Adrenal gland (tissue), 12 donors: Measurements from ENCODE around the gene TBC1D3B. TPM values are rescaled to one million over a fixed set of nuclear protein-coding genes. Genes with fewer than 3 reads are reported as not detected.

Experiments used
- DNase-seq, 7 donors: peaks; one replicate each; pipeline ENCODE4 v3.0.0-alpha.2; 2019 to 2020
- H3K27ac ChIP-seq, 5 donors: fragments of 200-600 bp; sonication (generic) in 4 of 5; 1 replicate in 3 of 5; 2 replicates in 2 of 5; pipeline versions ENCODE4 v1.5.1 to v1.8.0; 2016 to 2020; ENCODE audit warnings: mild to moderate bottlenecking in 1 of 5
- H3K27me3 ChIP-seq: fragments of 200-600 bp; 2 replicates; pipeline ENCODE4 v1.8.0; 2021
- H3K36me3 ChIP-seq, 2 donors: fragments of 200-600 bp; replicated peaks in 1 of 2; 1 replicate in 1 of 2; 2 replicates in 1 of 2; pipeline versions ENCODE4 v1.5.1 to v1.8.0; 2018 to 2022
- H3K4me1 ChIP-seq, 2 donors: fragments of 200-600 bp; replicated peaks in 1 of 2; 1 replicate in 1 of 2; 2 replicates in 1 of 2; pipeline versions ENCODE4 v1.5.1 to v1.8.0; 2018 to 2021
- H3K4me3 ChIP-seq, 4 donors: fragments of 200-600 bp; sonication (generic) in 3 of 4; one replicate each; pipeline ENCODE4 v1.5.1; 2016 to 2018
- H3K9me3 ChIP-seq, 3 donors: fragments of 200-600 bp; sonication (generic) in 1 of 3; replicated peaks in 1 of 3; 1 replicate in 2 of 3; 2 replicates in 1 of 3; pipeline versions ENCODE4 v1.5.1 to v1.8.0; 2016 to 2021
- CTCF ChIP-seq, 6 experiments: fragments of 450-650 bp in 4 of 6; fragments of 200-600 bp in 2 of 6; sonication (generic) in 1 of 6; IDR thresholded peaks; 1 replicate in 5 of 6; 2 replicates in 1 of 6; pipeline versions ENCODE4 v1.5.1 to v1.8.0; 2016 to 2021; ENCODE audit warnings: antibody characterized with exemption in 6 of 6, mild to moderate bottlenecking in 2 of 6, moderate library complexity in 1 of 6
- POLR2A ChIP-seq, 2 donors: fragments of 450-650 bp; IDR thresholded peaks; one replicate each; pipeline ENCODE4 v1.6.1; 2017; ENCODE audit warnings: antibody characterized with exemption in 2 of 2, mild to moderate bottlenecking in 2 of 2, moderate library complexity in 1 of 2
- WGBS, 4 donors: extraction: QIAGEN DNeasy Blood & Tissue Kit in 2 of 4; methylation state at CpG; one replicate each; pipeline versions ENCODE4 v1.1.5 to v1.1.7; 2013 to 2017; 5-methylcytosine and 5-hydroxymethylcytosine counted together
- intact Hi-C, 2 donors: fragments of 100-400 bp; cut with DNase I; formaldehyde crosslinking; loops; one replicate each; pipeline versions ENCODE4 v1.14.1 to v1.15.0; 2022 to 2023
- polyA plus RNA-seq, 3 donors: library from polyadenylated mRNA; stranded (reverse); fragments of 200-250 nt in 2 of 3; fragments of 350-450 nt in 1 of 3; fragmentation: Illumina TruSeq in 1 of 3; extraction: RNeasy Lipid Tissue Mini Kit (QIAGEN cat#74804) in 1 of 3; gene quantifications; one replicate each; pipeline ENCODE4 v1.2.3, GENCODE V29; 2013 to 2014
- total RNA-seq, 9 donors: library from RNA; depleted of rRNA in 4 of 9; stranded (reverse); fragments of >200 nt in 4 of 9; fragments of 120-200 nt in 1 of 9; fragmentation: NEBNext Ultra II Directional in 1 of 9; extraction: Animal tissue kit (Norgen Biotek cat#: 25700) in 1 of 9; gene quantifications; one replicate each; pipeline versions ENCODE4 v1.1.0 to v1.2.4, GENCODE V29; 2013 to 2023
- donor health status: healthy with polysubstance abuse.
- donor health status: Bipolar disorder and iron deficiency.
- donor health status: DM: yes; HTN: yes; CAD: no.
- donor health status: DM: no; HTN: no; CAD: no.
- donor health status: DM: no; HTN: no; CAD: no.
- donor health status: DM: yes; HTN: yes; CAD: no.

Gene TBC1D3B
- total and polyA plus RNA-seq, 12 donors: 0.39 to 12.9 (median 6.9) TPM; not detected in 3

- 71 to 80% (median 75%) methylated on average over 4 of the region's 4 CpGs for WGBS, 4 donors
- intact Hi-C loops: no loop called here
- H3K27me3 ChIP-seq: no peaks in the 10 kb centered on the region
- TF ChIP-seq POLR2A (IDR thresholded peaks at IDR 0.05) (no peak), CTCF (IDR thresholded peaks at IDR 0.05) (no peak)
- H3K36me3 ChIP-seq: no peaks in the 10 kb centered on the region
- DNase-seq: no peak
- H3K4me3 ChIP-seq: no peak overlapping the region
- no peak overlapping the region for H3K27ac ChIP-seq
- no peaks in the 10 kb centered on the region for H3K4me1 ChIP-seq
- H3K9me3 ChIP-seq: no peaks in the 10 kb centered on the region
Observed at GRCh38 chr17:36135465-36135864, 41.0 kb downstream of the TBC1D3B start.

DNA sequence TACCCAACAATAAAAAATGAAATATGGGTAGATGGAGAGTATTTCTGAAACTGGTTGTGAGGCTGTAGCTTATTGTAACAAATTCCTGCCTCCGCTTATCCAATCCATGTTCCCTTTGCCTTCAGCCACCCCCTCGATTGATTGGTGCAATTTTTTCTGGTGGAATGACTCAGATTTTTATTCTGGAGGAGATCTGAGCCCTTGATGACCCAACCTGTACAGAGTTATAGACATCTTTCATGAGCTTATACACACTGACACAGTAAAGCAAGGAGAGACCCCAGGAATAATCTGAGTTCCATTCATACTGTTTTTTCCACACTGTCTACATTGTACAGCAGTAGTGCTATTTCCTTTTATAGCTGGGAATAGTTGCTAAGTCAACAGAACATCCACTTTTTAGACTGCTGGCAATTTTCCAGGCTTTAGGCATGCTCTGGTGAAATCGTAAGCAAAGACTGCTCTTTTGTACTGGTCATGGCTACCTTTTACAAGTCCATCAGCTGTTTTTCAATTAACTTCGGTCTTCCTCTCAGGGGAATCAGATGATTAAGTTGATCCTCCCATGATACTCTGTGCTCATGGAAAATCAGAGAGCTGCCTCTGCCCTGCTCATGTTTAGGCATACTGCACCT is 42.7 kb downstream of the TBC1D3B start:
- Histone ChIP-seq H3K4me3 (no peak overlapping the region), H3K9me3 (no peaks in the 10 kb centered on the region), H3K4me1 (no peaks in the 10 kb centered on the region), H3K36me3 (no peaks in the 10 kb centered on the region), H3K27ac (no peak overlapping the region), H3K27me3 (no peaks in the 10 kb centered on the region)
- WGBS, 4 donors: 36 to 51% (median 43%) methylated on average over 4 of the region's 4 CpGs
- TF ChIP-seq CTCF (IDR thresholded peaks at IDR 0.05): no peak
- no peak for TF ChIP-seq POLR2A (IDR thresholded peaks at IDR 0.05)
- DNase-seq: peak in 4 of 7 donors; percentile 26 to 42 (median 30)
- intact Hi-C loops: no loop called here

DNA sequence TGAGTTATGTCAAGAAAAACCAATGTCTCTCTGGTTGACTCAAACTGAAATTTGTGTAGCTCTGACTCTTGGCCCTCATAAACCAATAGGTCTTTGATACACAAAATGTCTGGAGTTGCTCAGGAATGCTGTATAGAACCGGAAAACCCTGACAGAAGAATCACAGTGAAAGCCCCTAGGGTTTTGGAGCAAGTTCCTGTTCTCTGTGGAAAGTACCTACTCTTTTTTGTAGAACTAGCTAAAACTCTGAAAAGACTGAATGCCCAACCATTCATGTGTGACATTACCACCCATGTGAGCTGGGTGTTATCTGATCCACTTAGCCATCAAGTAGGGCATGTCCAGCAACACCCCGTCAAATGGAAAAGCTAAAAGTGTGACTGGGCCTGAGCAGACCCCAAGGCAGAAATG is 44.0 kb downstream of the TBC1D3B start:
- no peaks in the 10 kb centered on the region for H3K36me3 ChIP-seq
- no peaks in the 10 kb centered on the region for H3K27me3 ChIP-seq
- no peak for TF ChIP-seq POLR2A (IDR thresholded peaks at IDR 0.05)
- no peak overlapping the region for H3K27ac ChIP-seq
- intact Hi-C loops: no loop called here
- no peak overlapping the region for H3K4me3 ChIP-seq
- H3K4me1 ChIP-seq: no peaks in the 10 kb centered on the region
- 68 to 76% (median 70%) methylated on average over 2 of the region's 2 CpGs for WGBS, 4 donors
- no peaks in the 10 kb centered on the region for H3K9me3 ChIP-seq
- no peak for DNase-seq

DNA sequence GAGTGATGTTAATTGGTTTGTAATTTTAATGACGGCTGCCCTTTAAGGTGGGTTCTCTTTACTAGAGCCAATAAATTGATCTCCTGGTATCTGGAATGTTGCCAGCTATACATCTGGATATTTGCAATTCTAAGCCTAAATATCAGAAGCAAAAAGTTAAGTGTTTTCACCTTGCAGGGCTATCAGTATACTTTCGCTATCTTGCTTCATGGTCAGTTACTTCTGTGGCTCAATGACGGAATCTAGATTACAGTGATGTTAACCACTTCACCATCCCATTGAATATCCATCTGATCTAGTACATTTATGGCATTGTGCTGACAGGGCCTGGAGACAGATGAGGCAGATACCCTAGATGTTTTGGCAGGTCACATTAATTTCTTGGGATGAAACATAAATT is 44.5 kb downstream of the TBC1D3B start:
- Histone ChIP-seq H3K36me3 (no peaks in the 10 kb centered on the region), H3K27ac (no peak overlapping the region), H3K4me3 (no peak overlapping the region), H3K27me3 (no peaks in the 10 kb centered on the region), H3K9me3 (no peaks in the 10 kb centered on the region), H3K4me1 (no peaks in the 10 kb centered on the region)
- intact Hi-C loops: no loop called here
- 71 to 84% (median 82%) methylated on average over 3 of the region's 3 CpGs for WGBS, 4 donors
- TF ChIP-seq CTCF (IDR thresholded peaks at IDR 0.05) (no peak), POLR2A (IDR thresholded peaks at IDR 0.05) (no peak)
- no peak for DNase-seq

- Histone ChIP-seq H3K4me1 (no peaks in the 10 kb centered on the region), H3K27ac (no peak overlapping the region), H3K4me3 (no peak overlapping the region), H3K36me3 (no peaks in the 10 kb centered on the region), H3K9me3 (no peaks in the 10 kb centered on the region), H3K27me3 (no peaks in the 10 kb centered on the region)
- 38 to 50% (median 45%) methylated on average over 2 of the region's 2 CpGs for WGBS, 4 donors
- TF ChIP-seq CTCF (IDR thresholded peaks at IDR 0.05) (peak in 2 of 6 experiments; percentile 16 to 20), POLR2A (IDR thresholded peaks at IDR 0.05) (no peak)
- intact Hi-C loops: no loop called here
- DNase-seq: no peak
Observed at GRCh38 chr17:36131421-36131820, 45.0 kb downstream of the TBC1D3B start.
